ENCODE measurements around the gene HIVEP3.

Gene HIVEP3

GRCh38 chr1:41920658-41921057, 1.9 kb upstream of the HIVEP3 start (continued):
- TF ChIP-seq ZNF518A (tag by site-specific recombination; conservative IDR thresholded peaks at IDR 0.05; ENCODE audit: low read depth) (no peak), ZNF223 (tag by site-specific recombination; IDR thresholded peaks at IDR 0.05) (no peak), ZNF624 (tag by site-specific recombination; IDR thresholded peaks at IDR 0.05) (no peak), RBAK (tag by site-specific recombination; IDR thresholded peaks at IDR 0.05) (no peak), ZNF335 (tag by site-specific recombination; conservative IDR thresholded peaks at IDR 0.05) (no peak), ZNF76 (tag by site-specific recombination; IDR thresholded peaks at IDR 0.05; ENCODE audit: borderline replicate concordance, low read depth) (no peak), HOXC10 (CRISPR knock-in tag; IDR thresholded peaks at IDR 0.05) (no peak), ZNF2 (tag by site-specific recombination; IDR thresholded peaks at IDR 0.05) (no peak), ZFHX2 (tag by site-specific recombination; conservative IDR thresholded peaks at IDR 0.05) (no peak), ZNF175 (tag by site-specific recombination; IDR thresholded peaks at IDR 0.05) (no peak), ZNF19 (tag by site-specific recombination; IDR thresholded peaks at IDR 0.05; ENCODE audit: low read depth) (no peak), ZNF416 (tag by site-specific recombination; IDR thresholded peaks at IDR 0.05) (no peak), ZBTB21 (tag by site-specific recombination; IDR thresholded peaks at IDR 0.05) (0 out of 2 replicates have a peak, but pooled peaks have one; percentile 16), PRDM6 (tag by site-specific recombination; IDR thresholded peaks at IDR 0.05) (peak; percentile 60), ZNF473 (tag by site-specific recombination; IDR thresholded peaks at IDR 0.05) (no peak), ZNF37A (tag by site-specific recombination; IDR thresholded peaks at IDR 0.05) (no peak), ZNF664 (tag by site-specific recombination; IDR thresholded peaks at IDR 0.05) (no peak), PRDM1 (tag by site-specific recombination; IDR thresholded peaks at IDR 0.05) (no peak), ZNF169 (tag by site-specific recombination; IDR thresholded peaks at IDR 0.05) (no peak), ZNF514 (tag by site-specific recombination; IDR thresholded peaks at IDR 0.05) (no peak), SP7 (tag by site-specific recombination; IDR thresholded peaks at IDR 0.05) (peak; percentile 98), ZFP41 (tag by site-specific recombination; IDR thresholded peaks at IDR 0.05; ENCODE audit: borderline replicate concordance) (no peak), ZBTB44 (tag by site-specific recombination; IDR thresholded peaks at IDR 0.05) (no peak), ZNF629 (tag by site-specific recombination; IDR thresholded peaks at IDR 0.05) (peak; percentile 39; the same call in 1 of the 2 replicates), SP3 (tag by site-specific recombination; IDR thresholded peaks at IDR 0.05) (no peak), ZXDB (tag by site-specific recombination; IDR thresholded peaks at IDR 0.05) (no peak), ZNF184 (tag by site-specific recombination; IDR thresholded peaks at IDR 0.05) (peak; percentile 55; the same call in 1 of the 2 replicates), ZNF140 (tag by site-specific recombination; IDR thresholded peaks at IDR 0.05) (no peak), OSR2 (tag by site-specific recombination; IDR thresholded peaks at IDR 0.05) (peak; percentile 24; the same call in 1 of the 2 replicates), ZNF280D (tag by site-specific recombination; IDR thresholded peaks at IDR 0.05) (no peak), ZNF138 (tag by site-specific recombination; IDR thresholded peaks at IDR 0.05; ENCODE audit: borderline replicate concordance) (no peak)

All from HEK293 (cell line).